Endothelial cell of umbilical vein (primary cell): ENCODE results near the gene ZRSR2.

Source experiments
- CTCF ChIP-seq, 2 donors: IDR thresholded peaks; 1 replicate in 1 of 2; 2 replicates in 1 of 2; pipeline ENCODE4 v1.5.1; 2011; ENCODE audit warnings: low read length in 2 of 2, mild to moderate bottlenecking in 2 of 2, moderate library complexity in 2 of 2, control low read depth in 1 of 2, inconsistent platforms in 1 of 2, low read depth in 1 of 2; ENCODE audit not compliant: insufficient read depth in 1 of 2; ENCODE audit errors: extremely low read depth in 1 of 2
- EZH2 ChIP-seq: IDR thresholded peaks from 2 replicates; pipeline ENCODE4 v1.6.1; 2012; ENCODE audit warnings: borderline replicate concordance, low read depth, mild to moderate bottlenecking, moderate library complexity, low read length, inconsistent platforms; ENCODE audit not compliant: severe bottlenecking
- FOS ChIP-seq: IDR thresholded peaks from 2 replicates; pipeline ENCODE4 v1.6.1; 2011; ENCODE audit warnings: mild to moderate bottlenecking, low read length, moderate library complexity, borderline replicate concordance; ENCODE audit not compliant: insufficient read depth
- GATA2 ChIP-seq: IDR thresholded peaks from 2 replicates; pipeline ENCODE4 v1.7.0; 2011; ENCODE audit warnings: low read depth, mild to moderate bottlenecking, moderate library complexity, mixed read lengths, low read length; ENCODE audit not compliant: insufficient read length, insufficient read depth
- JUN ChIP-seq: IDR thresholded peaks from 2 replicates; pipeline ENCODE4 v1.6.1; 2011; ENCODE audit warnings: borderline replicate concordance, low read depth; ENCODE audit not compliant: insufficient read length, insufficient read depth
- MYC ChIP-seq: IDR thresholded peaks from one replicate; pipeline ENCODE4 v1.6.1; 2011; ENCODE audit warnings: mild to moderate bottlenecking, low read depth, low read length
- POLR2A ChIP-seq: IDR thresholded peaks from 2 replicates; pipeline ENCODE4 v1.6.1; 2012; ENCODE audit warnings: low read depth, mild to moderate bottlenecking, control low read depth, low read length
- POLR2AphosphoS5 ChIP-seq: IDR thresholded peaks from 2 replicates; pipeline ENCODE4 v1.6.1; 2012; ENCODE audit warnings: low read depth, mild to moderate bottlenecking, control low read depth, low read length, moderate library complexity; ENCODE audit not compliant: insufficient read depth

GRCh38 chrX:15769300-15769954, 20.9 kb upstream of the ZRSR2 start:
- TF ChIP-seq POLR2A (no peak), CTCF (IDR thresholded peaks at IDR 0.05; ENCODE audit: extremely low read depth in 1 of 2, insufficient read depth in 1 of 2, low read depth in 1 of 2, low read length in 2 of 2) (no peak), EZH2 (no peak), MYC (no peak), FOS (no peak), POLR2AphosphoS5 (no peak), JUN (no peak), GATA2 (no peak)
